ENCODE measurements around the gene ZBTB45. TPM values are rescaled to one million over a fixed set of nuclear protein-coding genes. Genes with fewer than 3 reads are reported as not detected.

The ZBTB45 gene
- total and polyA plus RNA-seq, 9 of the 15 experiments (the other 6 are each of a cell fraction or from before 2014, with no cell fraction given): 0.08 to 16.1 (median 1.8) TPM

- TF ChIP-seq CBX5 (IDR thresholded peaks at IDR 0.05; ENCODE audit: borderline replicate concordance, low read depth) (no peak), PREB (CRISPR knock-in tag; IDR thresholded peaks at IDR 0.05) (no peak), CHCHD3 (CRISPR knock-in tag; IDR thresholded peaks at IDR 0.05) (no peak), ZNF639 (CRISPR knock-in tag; conservative IDR thresholded peaks at IDR 0.05 in 1 of 2, IDR thresholded peaks at IDR 0.05 in 1 of 2) (no peak), ETV6 (IDR thresholded peaks at IDR 0.05; ENCODE audit: borderline replicate concordance in 1 of 2, low read depth in 2 of 2, low read length in 1 of 2) (no peak), ETV6 (CRISPR knock-in tag; IDR thresholded peaks at IDR 0.05; ENCODE audit: borderline replicate concordance) (no peak), CXXC5 (CRISPR knock-in tag; IDR thresholded peaks at IDR 0.05) (no peak), ZBTB49 (CRISPR knock-in tag; IDR thresholded peaks at IDR 0.05; ENCODE audit: borderline replicate concordance) (0 out of 2 replicates have a peak, but pooled peaks have one; percentile 38), NONO (IDR thresholded peaks at IDR 0.05; ENCODE audit: low read depth in 2 of 2, low read length in 1 of 2) (no peak), FUS (optimal IDR thresholded peaks at IDR 0.05; ENCODE audit: low read depth, low read length) (no peak), U2AF1 (optimal IDR thresholded peaks at IDR 0.05; ENCODE audit: low read depth, low read length) (no peak), ETV5 (CRISPR knock-in tag; IDR thresholded peaks at IDR 0.05; ENCODE audit: low read depth) (no peak), FOXK2 (conservative IDR thresholded peaks at IDR 0.05 in 1 of 2, IDR thresholded peaks at IDR 0.05 in 1 of 2; ENCODE audit: low read depth in 2 of 2) (0 out of 4 replicates have a peak, but pooled peaks of 1 of the 2 experiments have one; percentile 17), NCOR1 (IDR thresholded peaks at IDR 0.05) (no peak), REST (IDR thresholded peaks at IDR 0.05; ENCODE audit: borderline replicate concordance) (peak; percentile 4; the same call in 1 of the 2 replicates), REST (CRISPR knock-in tag; IDR thresholded peaks at IDR 0.05; ENCODE audit: low read depth) (no peak)
Observed at GRCh38 chr19:58519087-58519354, 589 bp downstream of the ZBTB45 start (continued).

Measured in K562 (cell line).